C1 segment of cervical spinal cord (tissue), 14 donors: ENCODE measurements around the gene PLAU.
"Not testable (repeated sequence)": the region's sequence is repeated elsewhere in the genome, so short reads cannot be mapped to it uniquely, and the experiment has no call there.

Experiments
- DNase-seq, 14 donors: peaks; one replicate each; lab custom pipeline; 2025; lab: John Stamatoyannopoulos, UW

The PLAU gene

GRCh38 chr10:73897693-73898092, 13.2 kb upstream of the PLAU start:
- no peak for DNase-seq

- DNase-seq = no peak
Measured at GRCh38 chr10:73898730-73899410, 12.1 kb upstream of the PLAU start.

GRCh38 chr10:73899423-73899822, 11.5 kb upstream of the PLAU start:
- DNase-seq = no peak

GRCh38 chr10:73900064-73900463, 10.9 kb upstream of the PLAU start:
- no peak for DNase-seq

GRCh38 chr10:73901261-73901660, 9.7 kb upstream of the PLAU start:
- DNase-seq = no peak

- no peak for DNase-seq
Measured at GRCh38 chr10:73902351-73902750, 8.6 kb upstream of the PLAU start.

GRCh38 chr10:73905256-73906020, 5.5 kb upstream of the PLAU start:
- DNase-seq = no peak

- peak in 2 of 14 donors; percentile 14 to 61 for DNase-seq
Measured at GRCh38 chr10:73906524-73907447, 4.1 kb upstream of the PLAU start.

- DNase-seq = peak in 1 of 14 donors; percentile 9
Measured at GRCh38 chr10:73907841-73908517, 3.0 kb upstream of the PLAU start.

GRCh38 chr10:73908853-73909539, 1.9 kb upstream of the PLAU start:
- peak in 1 of 14 donors; percentile 20 for DNase-seq

- DNase-seq = no peak
Measured at GRCh38 chr10:73909540-73910115, 1.3 kb upstream of the PLAU start.

- DNase-seq = no peak
Measured at GRCh38 chr10:73910401-73910763, 550 bp upstream of the PLAU start.

GRCh38 chr10:73911553-73912004, 647 bp downstream of the PLAU start:
- no peak for DNase-seq

GRCh38 chr10:73914036-73914435, 3.1 kb downstream of the PLAU start:
- DNase-seq = no peak

- DNase-seq = no peak
Measured at GRCh38 chr10:73915206-73915851, 4.4 kb downstream of the PLAU start.

GRCh38 chr10:73916761-73917470, 6.0 kb downstream of the PLAU start:
- DNase-seq = no peak

- DNase-seq = no peak
Measured at GRCh38 chr10:73917566-73918305, 6.8 kb downstream of the PLAU start.

GRCh38 chr10:73919481-73919880, 8.5 kb downstream of the PLAU start:
- DNase-seq = not testable (repeated sequence)

GRCh38 chr10:73920089-73920488, 9.2 kb downstream of the PLAU start:
- peak in 3 of 14 donors; percentile 5 to 19 (median 8) for DNase-seq
